SK-N-SH treated with all-trans-retinoic acid at 6 μM for 48 hours (cell line): ENCODE measurements around the gene B3GNT5.

Experiments used
- ARNTL ChIP-seq: fragments of 450-650 bp; formaldehyde crosslinking; IDR thresholded peaks from 2 replicates; pipeline ENCODE4 v1.5.0; 2020; ENCODE audit warnings: low read depth, mild to moderate bottlenecking, moderate library complexity, borderline replicate concordance
- ESRRG ChIP-seq: fragments of 250-450 bp; sonication (Bioruptor Pico); IDR thresholded peaks from 2 replicates; pipeline ENCODE4 v1.6.1; 2021; ENCODE audit warnings: mild to moderate bottlenecking
- ISL1 ChIP-seq: fragments of 250-450 bp; sonication (Bioruptor Pico); IDR thresholded peaks from 2 replicates; pipeline ENCODE4 v2.1.2; 2022; ENCODE audit warnings: mild to moderate bottlenecking, moderate library complexity
- OSR1 ChIP-seq: fragments of 250-450 bp; sonication (Bioruptor Pico); IDR thresholded peaks from 2 replicates; pipeline ENCODE4 v1.8.0; 2022; ENCODE audit warnings: moderate library complexity, mild to moderate bottlenecking, inconsistent platforms
- PATZ1 ChIP-seq: fragments of 250-450 bp; sonication (Bioruptor Pico); IDR thresholded peaks from 2 replicates; pipeline ENCODE4 v1.8.0; 2020; ENCODE audit warnings: mild to moderate bottlenecking, moderate library complexity, borderline replicate concordance
- RARB ChIP-seq: fragments of 250-450 bp; sonication (Bioruptor Pico); IDR thresholded peaks from 2 replicates; pipeline ENCODE4 v1.8.0; 2021; ENCODE audit warnings: mild to moderate bottlenecking, moderate library complexity
- TCF4 ChIP-seq: fragments of 250-450 bp; sonication (Bioruptor Pico); IDR thresholded peaks from 2 replicates; pipeline ENCODE4 v1.8.0; 2021; ENCODE audit warnings: mild to moderate bottlenecking, moderate library complexity, borderline replicate concordance
- ZC3H10 ChIP-seq: fragments of 250-450 bp; sonication (Bioruptor Pico); IDR thresholded peaks from 2 replicates; pipeline ENCODE4 v1.5.1; 2021; ENCODE audit warnings: mild to moderate bottlenecking, moderate library complexity
- ZFP3 ChIP-seq: fragments of 250-450 bp; sonication (Bioruptor Pico); IDR thresholded peaks from 2 replicates; pipeline ENCODE4 v1.5.0; 2020; ENCODE audit warnings: mild to moderate bottlenecking, moderate library complexity
- ZFP30 ChIP-seq: fragments of 450-650 bp; formaldehyde crosslinking; IDR thresholded peaks from 2 replicates; pipeline ENCODE4 v1.5.0; 2022; ENCODE audit warnings: mild to moderate bottlenecking, moderate library complexity
- TF ChIP-seq, protein P1 (sequence below): fragments of 250-450 bp; sonication (Bioruptor Pico); IDR thresholded peaks from 2 replicates; pipeline ENCODE4 v1.5.1; 2021; ENCODE audit warnings: mild to moderate bottlenecking, moderate library complexity

GRCh38 chr3:183253528-183254486 lies 754 bp downstream of the B3GNT5 start:
- no peak for TF ChIP-seq ZFP30
- TF ChIP-seq PATZ1 (CRISPR knock-in tag) = no peak
- no peak for TF ChIP-seq ISL1 (CRISPR knock-in tag)
- TF ChIP-seq TCF4 (CRISPR knock-in tag) = no peak
- no peak for TF ChIP-seq ZFP3 (CRISPR knock-in tag)
- TF ChIP-seq ARNTL (CRISPR knock-in tag) = no peak
- no peak for TF ChIP-seq ZC3H10
- TF ChIP-seq ESRRG = no peak
- no peak for TF ChIP-seq RARB (CRISPR knock-in tag)
- no peak for TF ChIP-seq OSR1
- TF ChIP-seq, protein P1, sequence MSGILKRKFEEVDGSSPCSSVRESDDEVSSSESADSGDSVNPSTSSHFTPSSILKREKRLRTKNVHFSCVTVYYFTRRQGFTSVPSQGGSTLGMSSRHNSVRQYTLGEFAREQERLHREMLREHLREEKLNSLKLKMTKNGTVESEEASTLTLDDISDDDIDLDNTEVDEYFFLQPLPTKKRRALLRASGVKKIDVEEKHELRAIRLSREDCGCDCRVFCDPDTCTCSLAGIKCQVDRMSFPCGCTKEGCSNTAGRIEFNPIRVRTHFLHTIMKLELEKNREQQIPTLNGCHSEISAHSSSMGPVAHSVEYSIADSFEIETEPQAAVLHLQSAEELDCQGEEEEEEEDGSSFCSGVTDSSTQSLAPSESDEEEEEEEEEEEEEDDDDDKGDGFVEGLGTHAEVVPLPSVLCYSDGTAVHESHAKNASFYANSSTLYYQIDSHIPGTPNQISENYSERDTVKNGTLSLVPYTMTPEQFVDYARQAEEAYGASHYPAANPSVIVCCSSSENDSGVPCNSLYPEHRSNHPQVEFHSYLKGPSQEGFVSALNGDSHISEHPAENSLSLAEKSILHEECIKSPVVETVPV (CRISPR knock-in tag) = no peak
